ENCODE results near the gene CARD9. TPM values are rescaled to one million over a fixed set of nuclear protein-coding genes. Genes with fewer than 3 reads are reported as not detected.

Gene CARD9
- total RNA-seq, 1 donor from 2014 or later, result 0.94 TPM

GRCh38 chr9:136337416-136338395 lies 35.8 kb downstream of the CARD9 start:
- no peak for DNase-seq (ENCODE audit: extremely low spot score, unreplicated experiment)
- H3K36me3 Mint-ChIP-seq (ENCODE audit: unreplicated experiment), result no peaks in the 10 kb centered on the region
- H3K27me3 Mint-ChIP-seq (ENCODE audit: unreplicated experiment), result no peaks in the 10 kb centered on the region
- H3K9me3 Mint-ChIP-seq (ENCODE audit: unreplicated experiment), result no peaks in the 10 kb centered on the region
- H3K4me1 Mint-ChIP-seq (ENCODE audit: unreplicated experiment), result peaks cover 13% of the 10 kb centered on the region
- H3K27ac Mint-ChIP-seq (ENCODE audit: unreplicated experiment), result no peak overlapping the region
- no peak for TF ChIP-seq CTCF (IDR thresholded peaks at IDR 0.05)
- no peak overlapping the region for H3K4me3 Mint-ChIP-seq (ENCODE audit: unreplicated experiment)

- Mint-ChIP-seq H3K4me3 (ENCODE audit: unreplicated experiment) (no peak overlapping the region), H3K27ac (ENCODE audit: unreplicated experiment) (no peak overlapping the region), H3K4me1 (ENCODE audit: unreplicated experiment) (peaks cover 8% of the 10 kb centered on the region), H3K9me3 (ENCODE audit: unreplicated experiment) (no peaks in the 10 kb centered on the region), H3K27me3 (ENCODE audit: unreplicated experiment) (no peaks in the 10 kb centered on the region), H3K36me3 (ENCODE audit: unreplicated experiment) (no peaks in the 10 kb centered on the region)
- no peak for TF ChIP-seq CTCF (IDR thresholded peaks at IDR 0.05)
- DNase-seq (ENCODE audit: extremely low spot score, unreplicated experiment), result no peak
These were observed 36.6 kb downstream of the CARD9 start for GRCh38 chr9:136336881-136337280.

GRCh38 chr9:136336156-136336870 lies 37.2 kb downstream of the CARD9 start:
- DNase-seq (ENCODE audit: extremely low spot score, unreplicated experiment), result no peak
- H3K36me3 Mint-ChIP-seq (ENCODE audit: unreplicated experiment), result no peaks in the 10 kb centered on the region
- no peaks in the 10 kb centered on the region for H3K27me3 Mint-ChIP-seq (ENCODE audit: unreplicated experiment)
- H3K4me3 Mint-ChIP-seq (ENCODE audit: unreplicated experiment), result no peak overlapping the region
- peaks cover 7% of the 10 kb centered on the region for H3K4me1 Mint-ChIP-seq (ENCODE audit: unreplicated experiment)
- no peaks in the 10 kb centered on the region for H3K9me3 Mint-ChIP-seq (ENCODE audit: unreplicated experiment)
- no peak overlapping the region for H3K27ac Mint-ChIP-seq (ENCODE audit: unreplicated experiment)
- TF ChIP-seq CTCF (IDR thresholded peaks at IDR 0.05), result no peak

- Mint-ChIP-seq H3K36me3 (ENCODE audit: unreplicated experiment) (no peaks in the 10 kb centered on the region), H3K9me3 (ENCODE audit: unreplicated experiment) (no peaks in the 10 kb centered on the region), H3K27ac (ENCODE audit: unreplicated experiment) (no peak overlapping the region), H3K4me1 (ENCODE audit: unreplicated experiment) (peaks cover 7% of the 10 kb centered on the region), H3K4me3 (ENCODE audit: unreplicated experiment) (no peak overlapping the region), H3K27me3 (ENCODE audit: unreplicated experiment) (no peaks in the 10 kb centered on the region)
- no peak for DNase-seq (ENCODE audit: extremely low spot score, unreplicated experiment)
- TF ChIP-seq CTCF (IDR thresholded peaks at IDR 0.05), result no peak
These were observed 37.9 kb downstream of the CARD9 start for GRCh38 chr9:136335296-136336155.

All from osteocyte (in vitro differentiated cells).